Activated CD8-positive, alpha-beta memory T cell treated with anti-CD3 and anti-CD28 coated beads, Interleukin-2, amount 50 U/mL, for 4 hours (primary cell): Measurements from ENCODE around the gene FAN1.

Source experiments
- DNase-seq: peaks from one replicate; pipeline ENCODE4 v3.0.0-alpha.2; 2020

FAN1 gene

GRCh38 chr15:30921781-30922479 is 18.2 kb downstream of the FAN1 start:
- no peak for DNase-seq

GRCh38 chr15:30922480-30923311 is 19.0 kb downstream of the FAN1 start:
- DNase-seq, result no peak

DNA sequence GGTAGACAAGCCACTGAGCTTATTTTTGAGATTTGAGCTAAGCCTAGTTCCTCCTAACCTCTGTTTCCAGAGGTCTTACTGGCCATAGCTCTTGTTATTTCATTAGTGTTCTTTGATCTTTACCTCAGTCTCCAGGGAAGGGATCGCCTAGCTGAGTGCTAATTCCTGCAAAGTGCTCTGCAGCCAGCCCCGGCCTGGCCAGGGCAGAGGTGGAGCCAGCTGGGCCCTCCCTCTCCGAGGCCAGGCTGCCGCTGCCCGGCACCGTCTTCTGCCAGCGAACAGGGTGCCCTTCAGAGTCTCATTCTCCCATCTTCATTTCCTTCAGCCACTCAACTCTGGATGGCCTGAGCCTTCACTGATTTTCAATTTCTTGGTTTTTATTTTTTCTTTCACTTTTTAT is 19.7 kb downstream of the FAN1 start:
- no peak for DNase-seq

- no peak for DNase-seq
Measured at GRCh38 chr15:30924353-30924752, 20.6 kb downstream of the FAN1 start.

GRCh38 chr15:30925686-30926085 is 22.0 kb downstream of the FAN1 start:
- no peak for DNase-seq

DNA sequence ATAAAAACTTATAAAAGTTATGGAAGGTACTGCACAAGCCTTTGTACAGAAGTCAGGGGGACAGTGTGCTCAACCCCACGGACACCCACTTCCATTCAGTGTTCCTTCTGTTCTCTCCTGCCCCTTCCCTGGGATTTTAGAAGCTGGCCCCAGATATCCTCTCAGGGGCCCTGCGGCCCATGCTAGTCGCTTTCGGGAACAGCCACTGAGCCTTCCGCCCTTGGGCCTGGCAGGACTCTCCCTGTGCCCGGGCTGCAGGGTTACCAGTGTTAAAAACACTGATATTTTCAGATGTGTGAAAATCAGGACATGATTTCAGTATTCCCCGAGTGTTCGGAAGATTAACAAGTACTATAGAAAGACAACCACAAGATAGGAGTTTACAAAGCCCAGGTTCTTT is 22.4 kb downstream of the FAN1 start:
- DNase-seq, result no peak

GRCh38 chr15:30927148-30927761 is 23.5 kb downstream of the FAN1 start:
- no peak for DNase-seq

DNA sequence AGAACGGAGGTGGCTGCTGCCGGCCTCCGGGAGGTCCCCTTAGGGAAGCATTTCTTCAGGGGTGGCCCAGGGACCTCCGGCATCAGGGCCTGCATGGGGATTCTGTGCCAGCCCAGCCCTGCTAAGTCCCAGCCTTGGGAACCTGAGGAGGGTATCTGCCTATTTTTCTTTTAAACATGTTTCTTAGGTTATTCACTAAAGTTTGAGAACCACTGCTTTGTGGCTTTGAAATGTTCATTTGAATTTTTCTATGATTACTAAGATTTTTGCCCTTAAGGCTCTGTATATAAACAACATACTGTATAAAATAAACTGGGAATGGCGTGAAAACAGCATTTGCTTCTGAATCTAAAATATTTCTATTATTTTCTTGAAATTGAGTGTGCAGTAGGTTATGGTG is 24.4 kb downstream of the FAN1 start:
- no peak for DNase-seq

GRCh38 chr15:30929064-30929669 is 25.5 kb downstream of the FAN1 start:
- no peak for DNase-seq

GRCh38 chr15:30929982-30930381 is 26.3 kb downstream of the FAN1 start:
- no peak for DNase-seq

- no peak for DNase-seq
Measured at GRCh38 chr15:30930422-30930821, 26.7 kb downstream of the FAN1 start.

DNA sequence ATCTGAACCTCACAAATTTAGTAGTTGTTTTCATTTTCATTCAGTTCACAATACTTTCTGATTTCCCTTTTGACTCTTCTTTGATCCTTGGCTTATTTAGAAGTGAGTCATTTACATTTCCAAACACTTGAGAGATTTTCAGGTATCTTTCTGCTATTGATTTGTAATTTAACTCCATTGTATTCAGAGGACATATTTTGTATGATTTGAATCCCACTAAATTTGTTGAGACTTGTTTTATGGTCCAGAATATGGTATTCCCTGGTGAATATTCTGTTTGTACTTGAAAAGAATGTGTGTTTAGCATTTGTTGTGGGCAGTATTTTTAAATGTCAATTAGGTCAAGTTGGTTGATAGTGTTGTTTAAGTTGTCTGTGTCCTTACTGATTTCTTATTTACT is 29.6 kb downstream of the FAN1 start:
- DNase-seq, result no peak

- no peak for DNase-seq
Measured at GRCh38 chr15:30939161-30939560, 35.4 kb downstream of the FAN1 start.

DNA sequence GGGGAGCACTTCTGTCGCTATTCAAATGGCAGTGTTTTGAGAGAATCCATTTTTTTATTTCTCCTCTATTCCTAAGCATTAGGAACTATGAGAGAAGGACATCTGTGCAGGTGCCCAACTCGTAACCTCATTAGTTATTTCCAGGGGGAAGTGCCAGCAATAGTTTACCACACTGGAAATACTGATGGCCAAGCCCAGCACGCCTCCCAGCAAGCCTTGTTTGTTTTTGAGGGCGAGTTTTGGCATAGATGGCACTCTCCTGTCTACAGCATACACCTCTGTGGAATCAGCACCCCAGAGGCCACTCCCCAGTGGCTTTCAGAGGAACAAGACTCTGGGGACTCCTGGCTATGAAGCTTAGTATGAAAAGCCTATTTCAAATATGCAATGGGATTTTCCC is 36.6 kb downstream of the FAN1 start:
- no peak for DNase-seq

GRCh38 chr15:30941520-30941919 is 37.8 kb downstream of the FAN1 start:
- DNase-seq, result no peak

GRCh38 chr15:30943654-30944335 is 40.1 kb downstream of the FAN1 start:
- DNase-seq, result no peak

DNA sequence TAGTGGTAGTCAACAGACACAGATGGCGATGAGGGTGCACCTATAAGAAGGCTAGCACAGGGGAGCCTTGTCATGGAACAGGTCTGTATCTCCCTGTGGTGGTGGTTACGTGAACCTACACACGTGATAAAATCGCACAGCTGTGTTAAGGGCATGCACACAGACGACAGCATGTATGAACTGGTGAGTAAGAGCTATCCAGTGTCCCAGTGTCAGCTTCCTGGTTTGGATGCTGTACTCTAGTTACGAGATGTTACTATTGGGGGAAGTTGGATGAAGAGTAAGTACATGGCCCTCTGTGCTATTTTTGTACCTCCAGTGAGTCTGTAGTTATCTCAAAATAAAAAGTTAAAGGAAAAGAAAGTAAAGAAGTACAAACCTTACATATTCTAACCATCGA is 49.5 kb downstream of the FAN1 start:
- DNase-seq, result no peak

DNA sequence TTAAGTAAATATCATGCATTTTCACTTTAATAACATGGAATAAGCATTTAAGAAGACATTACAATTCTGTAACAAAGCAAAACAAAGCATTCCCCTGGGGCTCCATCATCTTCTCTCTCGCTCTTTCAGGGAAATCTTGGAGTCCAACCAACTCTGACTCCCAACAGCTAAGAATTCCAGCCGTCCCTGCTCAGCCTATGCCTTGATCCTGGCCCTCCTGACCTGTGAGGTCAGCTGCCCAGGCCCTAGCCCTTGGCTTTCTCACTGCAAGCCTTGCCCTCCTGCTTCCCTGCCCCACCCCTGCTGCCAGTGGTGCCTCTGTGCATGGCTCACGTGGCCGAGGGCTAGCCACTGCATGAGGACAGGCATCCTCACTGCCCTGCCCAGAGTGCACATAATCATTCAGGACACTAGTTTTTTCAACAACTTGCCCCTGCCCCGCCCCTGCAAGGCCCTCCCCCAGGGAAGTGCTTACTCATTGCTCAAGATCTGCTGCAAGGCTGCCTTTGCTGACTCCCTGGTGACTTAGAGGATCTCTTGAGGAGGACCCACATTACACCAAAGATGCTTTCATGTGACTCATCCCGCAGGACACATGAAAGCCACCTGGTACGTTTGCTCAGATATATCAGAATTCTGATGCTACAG is 50.1 kb downstream of the FAN1 start:
- DNase-seq, result no peak

GRCh38 chr15:30954674-30955073 is 51.0 kb downstream of the FAN1 start:
- no peak for DNase-seq

DNA sequence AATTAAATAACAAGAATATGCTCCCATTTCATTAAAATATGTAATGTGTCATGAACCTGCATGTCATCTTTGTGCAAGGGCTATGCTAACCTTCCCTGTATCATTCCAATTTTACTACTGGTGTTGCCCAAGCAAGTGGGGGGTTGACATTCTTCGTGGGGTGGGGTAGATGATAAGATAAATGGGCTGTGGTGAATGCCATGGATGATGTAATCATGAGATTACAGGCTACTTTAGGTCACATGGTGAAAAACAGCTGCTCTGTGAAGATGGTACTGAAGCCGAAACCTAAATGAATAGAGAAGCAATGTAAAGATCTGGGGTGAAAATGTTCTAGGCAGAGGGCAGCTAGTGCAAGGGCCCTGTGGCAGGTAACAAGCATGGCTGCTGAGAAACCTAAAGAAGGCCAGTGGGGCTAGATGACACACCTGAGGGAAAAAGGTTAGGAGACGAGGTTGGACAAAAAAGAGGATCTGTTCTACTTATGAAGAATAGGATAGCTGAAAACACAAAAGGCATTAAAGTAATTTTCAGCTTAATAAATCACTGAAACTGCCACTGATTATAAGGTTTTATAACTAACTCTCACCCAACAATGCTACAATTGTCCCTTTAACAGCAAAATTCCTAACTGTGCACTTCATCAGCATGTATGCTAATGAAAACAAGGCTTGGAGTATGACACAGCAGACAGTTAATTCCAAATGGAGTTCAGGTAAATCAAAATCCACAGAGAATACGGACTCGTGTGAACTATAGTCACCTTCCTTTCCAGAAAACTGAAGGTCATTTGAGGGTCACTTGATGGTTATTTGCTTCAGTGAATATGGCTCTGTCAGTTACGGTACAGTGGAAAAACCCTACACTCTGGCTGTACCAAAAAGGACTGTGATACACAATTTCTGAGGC is 52.8 kb downstream of the FAN1 start:
- no peak for DNase-seq

GRCh38 chr15:30958219-30958618 is 54.5 kb downstream of the FAN1 start:
- DNase-seq, result no peak
